Ishikawa (cell line): ENCODE data around the gene FKBP2.

ENCODE experiments used
- CEBPB ChIP-seq: IDR thresholded peaks from 2 replicates; pipeline ENCODE4 v1.6.1; 2012
- CREB1 ChIP-seq: IDR thresholded peaks from 2 replicates; pipeline ENCODE4 v1.6.1; 2012; ENCODE audit warnings: low read depth
- EGR1 ChIP-seq: IDR thresholded peaks from 2 replicates; pipeline ENCODE4 v1.6.1; 2012
- EP300 ChIP-seq: IDR thresholded peaks from 2 replicates; pipeline ENCODE4 v1.6.1; 2012; ENCODE audit warnings: borderline replicate concordance
- FOXM1 ChIP-seq: IDR thresholded peaks from 2 replicates; pipeline ENCODE4 v1.6.1; 2012; ENCODE audit warnings: low read depth, borderline replicate concordance
- MAX ChIP-seq: IDR thresholded peaks from 2 replicates; pipeline ENCODE4 v1.6.1; 2012
- NFIC ChIP-seq: IDR thresholded peaks from 2 replicates; pipeline ENCODE4 v1.6.1; 2012
- RAD21 ChIP-seq: IDR thresholded peaks from 2 replicates; pipeline ENCODE4 v1.6.1; 2012; ENCODE audit warnings: low read depth
- REST ChIP-seq: IDR thresholded peaks from 2 replicates; pipeline ENCODE4 v1.6.1; 2012; ENCODE audit warnings: low read depth, mild to moderate bottlenecking
- TAF1 ChIP-seq: IDR thresholded peaks from 2 replicates; pipeline ENCODE4 v1.6.1; 2012; ENCODE audit warnings: low read depth, mild to moderate bottlenecking
- TCF12 ChIP-seq: IDR thresholded peaks from 2 replicates; pipeline ENCODE4 v1.6.1; 2012; ENCODE audit warnings: low read depth
- TEAD4 ChIP-seq: IDR thresholded peaks from 2 replicates; pipeline ENCODE4 v1.6.1; 2012
- USF1 ChIP-seq: IDR thresholded peaks from 2 replicates; pipeline ENCODE4 v1.6.1; 2012
- YY1 ChIP-seq: IDR thresholded peaks from 2 replicates; pipeline ENCODE4 v1.6.1; 2012; ENCODE audit warnings: low read depth
- ZBTB7A ChIP-seq: IDR thresholded peaks from 2 replicates; pipeline ENCODE4 v1.6.1; 2012; ENCODE audit warnings: low read depth

The FKBP2 gene

DNA sequence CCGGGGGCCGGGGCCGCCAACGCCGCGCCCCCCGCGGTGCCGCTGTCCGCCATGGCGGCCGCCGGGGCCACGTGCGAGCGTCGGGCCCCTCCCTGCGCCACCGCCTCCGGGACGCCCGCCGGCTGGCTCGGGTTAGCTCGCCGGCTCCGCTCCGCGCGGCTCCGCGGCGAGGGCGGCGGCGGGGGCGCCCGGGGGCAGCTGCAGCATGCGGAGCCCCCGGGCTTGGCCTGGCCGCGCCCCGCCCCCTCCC lies 5.7 kb downstream of the FKBP2 start:
- TF ChIP-seq USF1 (peak; percentile 38; the same call in 1 of the 2 replicates), YY1 (peak; percentile 72), MAX (peak; percentile 21; the same call in 1 of the 2 replicates)

DNA sequence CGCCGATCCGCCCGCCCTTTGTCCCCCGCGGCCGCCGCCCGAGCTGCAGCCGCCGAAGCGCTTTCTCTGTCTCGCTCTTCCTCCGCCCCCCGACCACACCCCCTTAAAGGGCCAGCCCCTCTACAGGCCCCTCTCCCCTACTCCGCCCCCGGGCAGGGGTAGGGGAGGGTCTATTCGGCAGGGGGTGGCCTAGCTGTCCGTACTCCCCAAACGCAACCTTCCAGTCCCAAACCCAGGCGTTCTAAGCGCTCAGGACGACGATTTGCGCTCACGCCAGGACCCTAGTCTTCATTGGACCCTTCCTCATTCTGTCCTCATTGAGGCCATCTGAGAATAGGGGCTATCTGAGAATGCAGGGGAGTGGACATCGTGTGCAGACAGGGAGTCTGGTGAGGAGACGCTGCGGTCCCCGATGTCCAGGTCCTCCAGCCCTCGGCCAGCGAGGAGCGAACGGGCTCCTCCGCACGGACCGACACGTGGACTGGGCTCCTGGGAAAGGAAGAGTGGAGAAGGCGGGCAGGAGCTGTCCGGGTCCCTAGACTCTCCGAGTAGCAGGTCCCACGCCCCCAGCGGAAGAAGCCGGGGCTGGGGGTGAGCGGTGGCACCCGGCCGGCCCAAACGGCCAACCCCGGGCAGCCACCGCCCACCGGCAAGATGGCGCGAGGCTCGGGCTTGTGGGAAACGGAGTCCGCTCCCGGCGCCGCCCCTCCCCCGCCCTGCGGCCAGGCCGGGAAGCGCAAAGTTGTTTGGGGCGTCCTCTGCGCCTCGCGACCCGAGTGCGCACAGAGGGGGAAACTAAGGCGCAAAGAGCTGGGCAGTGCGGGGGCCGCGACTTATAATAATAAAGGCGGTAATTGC lies 6.2 kb downstream of the FKBP2 start, which contains the start of gene PPP1R14B:
Gene PPP1R14B, minus strand, starts transcription at position 73 of the 858 bp plus-strand sequence. CDS start 270 bp downstream, outside the sequence.
- TF ChIP-seq ZBTB7A = peak; percentile 93
- no peak; the same call in 1 of the 2 replicates for TF ChIP-seq USF1
- TF ChIP-seq MAX = peak; percentile 97
- TF ChIP-seq TAF1 = peak; percentile 17; the same call in 1 of the 2 replicates
- peak; percentile 64; the same call in 1 of the 2 replicates for TF ChIP-seq TCF12
- no peak for TF ChIP-seq CREB1
- no peak for TF ChIP-seq CEBPB
- 0 out of 2 replicates have a peak, but pooled peaks have one; percentile 15 for TF ChIP-seq NFIC
- peak; percentile 34 for TF ChIP-seq EGR1
- TF ChIP-seq FOXM1 = no peak
- 0 out of 2 replicates have a peak, but pooled peaks have one; percentile 27 for TF ChIP-seq EP300
- no peak for TF ChIP-seq RAD21
- TF ChIP-seq YY1 = peak; percentile 97
- TF ChIP-seq REST = peak; percentile 28; the same call in 1 of the 2 replicates
- no peak for TF ChIP-seq TEAD4

- no peak for TF ChIP-seq FOXM1
- no peak for TF ChIP-seq CEBPB
- no peak for TF ChIP-seq NFIC
- TF ChIP-seq REST = no peak
- no peak for TF ChIP-seq YY1
- TF ChIP-seq TAF1 = no peak
- TF ChIP-seq EP300 = no peak
- TF ChIP-seq CREB1 = no peak
- no peak for TF ChIP-seq ZBTB7A
- no peak for TF ChIP-seq TCF12
- TF ChIP-seq USF1 = no peak
- TF ChIP-seq EGR1 = no peak
These were observed 7.0 kb downstream of the FKBP2 start for GRCh38 chr11:64247729-64248531.

- TF ChIP-seq CREB1 = no peak
- TF ChIP-seq NFIC = no peak
- no peak for TF ChIP-seq REST
- no peak for TF ChIP-seq FOXM1
- no peak for TF ChIP-seq EP300
- no peak for TF ChIP-seq RAD21
- no peak for TF ChIP-seq TEAD4
- TF ChIP-seq USF1 = no peak
- TF ChIP-seq MAX = no peak
- no peak for TF ChIP-seq YY1
These were observed 7.7 kb downstream of the FKBP2 start for GRCh38 chr11:64248578-64248977.
